HG03558 (cell line): ENCODE results near the gene MINDY3.
"Not testable (repeated sequence)": the region's sequence is repeated elsewhere in the genome, so short reads cannot be mapped to it uniquely, and the experiment has no call there.

ENCODE experiments used
- ATAC-seq: cut with Tn5 transposase; IDR thresholded peaks from one replicate; pipeline ENCODE4 v1.9.1; 2021; ENCODE audit warnings: moderate number of reproducible peaks; ENCODE audit not compliant: unreplicated experiment; ENCODE audit errors: extremely low read depth

The MINDY3 gene

GRCh38 chr10:15783941-15784636, 76.2 kb downstream of the MINDY3 start:
- no peak for ATAC-seq

DNA sequence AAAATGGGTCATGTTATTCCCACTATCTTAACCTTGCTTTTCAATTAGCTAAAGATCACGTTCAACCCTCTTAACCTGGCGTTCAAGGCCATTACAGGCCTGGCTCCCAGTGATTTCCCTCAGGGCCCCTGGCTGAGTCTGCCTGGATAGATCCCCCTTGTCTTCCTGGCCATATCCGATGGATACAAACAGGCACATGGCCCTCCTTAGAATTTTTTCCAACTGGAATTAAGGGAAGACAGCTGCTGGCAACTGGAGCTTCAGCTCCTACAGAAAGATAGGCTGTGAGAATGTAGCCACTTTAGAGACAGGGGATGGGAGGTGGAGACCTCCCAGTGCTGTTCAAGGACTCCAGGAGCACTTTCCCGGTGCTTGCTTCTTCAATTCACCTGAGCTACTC, 77.5 kb downstream of the MINDY3 start:
- ATAC-seq = no peak

DNA sequence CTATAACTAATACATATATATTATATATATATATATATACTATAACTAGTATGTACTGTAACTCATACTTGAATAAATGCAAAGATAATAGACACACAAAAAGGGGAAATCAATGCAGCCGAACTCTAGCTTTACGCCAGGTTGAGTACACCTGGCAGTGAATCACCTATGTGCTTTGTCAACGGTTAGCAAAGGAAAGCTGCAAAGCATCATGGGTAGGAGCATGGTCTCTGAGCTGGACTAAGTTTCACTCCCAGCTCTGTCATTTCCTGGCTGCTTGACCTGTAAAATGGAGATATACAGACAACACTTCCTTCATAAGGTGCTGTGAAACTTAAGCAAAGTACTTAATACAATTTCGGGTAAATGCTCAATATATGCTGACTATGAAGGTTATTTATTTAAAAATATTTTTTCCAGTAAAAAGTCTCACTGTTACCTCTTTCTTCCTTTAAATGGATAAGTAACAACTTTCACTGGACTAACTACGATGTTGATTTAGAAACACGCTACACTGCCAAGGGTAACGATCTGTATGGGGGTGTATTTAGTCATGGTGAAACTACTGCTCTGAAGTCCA, 78.8 kb downstream of the MINDY3 start:
- no peak for ATAC-seq

GRCh38 chr10:15780353-15781135, 79.8 kb downstream of the MINDY3 start:
- ATAC-seq = no peak

- no peak for ATAC-seq
Observed at GRCh38 chr10:15775513-15775912, 84.8 kb downstream of the MINDY3 start.

DNA sequence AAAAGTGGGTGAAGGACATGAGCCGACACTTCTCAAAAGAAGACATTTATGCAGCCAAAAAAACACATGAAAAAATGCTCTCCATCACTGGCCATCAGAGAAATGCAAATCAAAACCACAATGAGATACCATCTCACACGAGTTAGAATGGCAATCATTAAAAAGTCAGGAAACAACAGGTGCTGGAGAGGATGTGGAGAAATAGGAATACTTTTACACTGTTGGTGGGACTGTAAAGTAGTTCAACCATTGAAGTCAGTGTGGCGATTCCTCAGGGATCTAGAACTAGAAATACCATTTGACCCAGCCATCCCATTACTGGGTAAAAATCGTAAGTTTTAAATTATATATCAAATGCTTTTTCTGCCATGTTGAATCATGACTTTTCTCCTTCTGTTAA, 85.8 kb downstream of the MINDY3 start:
- ATAC-seq = not testable (repeated sequence)

DNA sequence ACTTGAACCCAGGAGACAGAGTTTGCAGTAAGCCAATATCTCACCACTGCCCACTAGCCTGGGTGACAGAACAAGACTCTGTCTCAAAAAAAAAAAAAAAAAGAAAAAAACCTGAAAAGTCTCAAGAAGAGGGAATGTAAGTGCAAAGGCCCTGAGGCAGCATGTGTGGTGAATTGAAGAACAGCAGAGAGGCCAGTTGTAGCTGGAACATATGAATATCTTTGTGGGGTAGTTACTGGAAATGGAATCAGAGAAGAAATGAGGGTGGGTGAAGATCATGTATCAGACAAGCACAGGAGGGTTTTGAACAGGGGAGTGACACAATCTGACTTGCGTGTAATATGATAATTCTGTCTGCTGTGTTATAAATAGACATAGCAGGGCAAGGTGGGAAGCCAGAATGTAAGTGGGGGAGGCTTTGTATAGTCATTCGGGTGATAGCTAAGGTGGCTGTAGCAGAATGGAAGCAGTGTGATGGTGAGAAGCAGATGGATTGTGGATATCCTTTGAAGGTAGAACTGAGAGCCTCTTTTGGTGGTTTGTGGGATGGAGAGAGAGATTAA, 95.3 kb downstream of the MINDY3 start:
- no peak for ATAC-seq

DNA sequence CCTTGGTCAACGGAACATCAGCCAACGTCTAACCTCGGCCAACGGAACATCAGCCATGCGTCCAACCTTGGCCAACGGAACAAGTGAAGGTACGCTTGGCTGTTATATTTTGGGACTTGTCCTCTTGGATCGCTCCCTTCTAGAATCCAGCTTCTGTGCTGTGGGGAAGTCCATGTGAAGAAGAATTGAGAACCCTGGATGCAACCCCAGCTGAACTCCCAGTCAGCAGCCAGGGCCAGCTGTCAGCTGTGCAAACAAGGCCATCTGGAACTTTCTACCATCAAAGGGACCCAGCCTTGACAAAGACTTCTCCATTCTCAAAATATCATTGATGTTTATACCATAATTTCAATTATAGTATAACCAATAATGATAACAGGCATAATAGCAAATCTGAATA, 97.3 kb downstream of the MINDY3 start:
- ATAC-seq = no peak

- ATAC-seq = not testable (repeated sequence)
Observed at GRCh38 chr10:15762239-15762638, 98.1 kb downstream of the MINDY3 start.

DNA sequence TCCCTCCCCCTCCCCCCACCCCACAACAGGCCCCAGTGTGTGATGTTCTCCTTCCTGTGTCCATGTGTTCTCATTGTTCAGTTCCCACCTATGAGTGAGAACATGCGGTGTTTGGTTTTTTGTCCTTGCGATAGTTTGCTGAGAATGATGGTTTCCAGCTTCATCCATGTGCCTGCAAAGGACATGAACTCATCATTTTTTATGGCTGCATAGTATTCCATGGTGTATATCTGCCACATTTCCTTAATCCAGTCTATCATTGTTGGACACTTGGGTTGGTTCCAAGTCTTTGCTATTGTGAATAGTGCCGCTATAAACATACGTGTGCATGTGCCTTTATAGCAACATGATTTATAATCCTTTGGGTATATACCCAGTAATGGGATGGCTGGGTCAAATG, 99.1 kb downstream of the MINDY3 start:
- not testable (repeated sequence) for ATAC-seq

DNA sequence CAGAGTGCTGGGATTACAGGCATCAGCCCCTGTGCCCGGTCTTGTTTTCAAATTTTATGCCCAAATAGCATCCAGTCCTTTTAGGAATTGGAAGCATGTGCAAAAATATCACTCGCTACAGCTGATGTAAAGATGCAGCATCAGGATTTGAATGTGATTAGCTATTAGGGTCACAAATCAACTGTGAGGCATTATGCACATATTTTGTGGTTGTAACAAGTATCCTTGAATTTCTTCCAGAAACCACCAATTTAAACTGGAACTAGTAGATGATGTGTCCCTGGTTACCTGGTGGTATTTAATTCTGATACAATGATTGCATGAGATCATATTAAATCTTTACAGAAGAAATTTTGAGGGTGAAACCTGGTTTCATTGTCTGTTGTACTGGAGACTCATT, 99.6 kb downstream of the MINDY3 start:
- no peak for ATAC-seq

DNA sequence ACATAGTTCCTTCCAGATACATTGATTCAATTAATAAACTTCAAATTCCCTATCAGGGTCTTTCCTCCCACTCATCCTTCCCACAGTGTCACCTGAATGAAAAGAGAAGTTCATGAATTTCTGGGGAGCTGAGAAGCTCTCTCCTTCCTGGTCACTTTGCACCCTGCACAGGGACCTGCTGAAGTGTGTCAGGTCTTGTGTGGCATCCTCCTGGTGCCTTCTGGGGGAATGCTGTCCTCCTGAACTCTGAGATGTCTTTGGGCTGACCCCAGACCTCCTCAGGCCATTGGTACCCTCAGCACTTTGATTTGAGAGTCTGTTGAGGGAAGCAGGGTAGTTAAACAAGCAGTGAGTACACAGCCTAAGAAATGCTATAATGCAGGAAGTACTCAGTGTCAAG, 101.0 kb downstream of the MINDY3 start:
- no peak for ATAC-seq

GRCh38 chr10:15758618-15759017, 101.7 kb downstream of the MINDY3 start:
- ATAC-seq = no peak

- no peak for ATAC-seq
Observed at GRCh38 chr10:15754937-15755336, 105.4 kb downstream of the MINDY3 start.

GRCh38 chr10:15751046-15751445, 109.3 kb downstream of the MINDY3 start:
- ATAC-seq = no peak

DNA sequence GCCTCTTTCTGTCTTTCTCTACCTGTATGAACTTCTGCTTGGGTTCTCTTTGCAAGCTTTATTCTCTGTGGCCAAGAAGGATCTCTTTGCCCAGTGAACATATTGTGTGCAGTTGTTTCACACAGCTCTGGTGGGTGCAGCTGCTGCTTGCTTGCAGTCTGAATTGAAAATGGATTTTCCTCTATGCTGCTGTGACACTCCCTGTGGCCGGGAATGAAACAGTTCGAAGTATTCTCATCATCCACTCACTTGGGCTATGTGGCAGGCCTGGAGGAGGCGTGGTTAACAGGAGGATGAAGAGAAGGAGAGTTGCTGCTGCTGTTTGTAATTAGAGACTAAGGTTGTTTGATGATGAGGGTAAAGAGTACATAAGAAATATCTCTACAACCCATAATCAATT, 112.2 kb downstream of the MINDY3 start:
- ATAC-seq = no peak

- ATAC-seq = no peak
Observed at GRCh38 chr10:15747632-15748031, 112.7 kb downstream of the MINDY3 start.

- no peak for ATAC-seq
Observed at GRCh38 chr10:15745751-15746150, 114.6 kb downstream of the MINDY3 start.

DNA sequence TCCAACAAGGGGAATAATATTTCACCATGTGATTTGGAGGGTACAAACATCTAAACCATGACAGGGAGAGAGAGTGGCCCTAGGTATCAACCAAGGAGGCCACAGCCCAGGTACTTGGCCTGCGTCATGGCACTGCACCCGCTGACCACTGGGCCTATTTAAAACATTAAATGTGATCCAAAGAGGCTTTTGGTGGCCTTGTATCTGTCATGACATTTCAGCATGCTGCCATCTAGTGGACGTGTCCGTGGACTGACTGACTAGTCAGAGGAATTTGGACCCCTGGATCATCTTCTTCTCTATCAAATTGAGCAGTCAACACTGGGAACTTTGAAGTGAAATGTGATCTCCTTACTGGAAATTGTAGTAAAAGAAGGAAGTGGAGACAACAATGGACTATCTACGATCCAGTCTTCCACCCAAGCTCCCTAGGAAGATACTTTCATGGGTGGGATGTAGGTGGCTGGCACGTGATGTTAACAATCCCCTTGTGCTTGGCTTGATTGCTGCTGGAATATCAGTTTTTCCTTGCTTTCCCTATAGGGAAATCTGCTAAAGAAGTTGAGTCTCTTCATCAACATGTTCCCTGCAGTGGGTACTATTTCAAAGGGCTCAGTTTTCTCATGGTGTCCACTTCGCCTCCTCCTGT, 116.0 kb downstream of the MINDY3 start:
- ATAC-seq = no peak

GRCh38 chr10:15743443-15743842, 116.9 kb downstream of the MINDY3 start:
- no peak for ATAC-seq

DNA sequence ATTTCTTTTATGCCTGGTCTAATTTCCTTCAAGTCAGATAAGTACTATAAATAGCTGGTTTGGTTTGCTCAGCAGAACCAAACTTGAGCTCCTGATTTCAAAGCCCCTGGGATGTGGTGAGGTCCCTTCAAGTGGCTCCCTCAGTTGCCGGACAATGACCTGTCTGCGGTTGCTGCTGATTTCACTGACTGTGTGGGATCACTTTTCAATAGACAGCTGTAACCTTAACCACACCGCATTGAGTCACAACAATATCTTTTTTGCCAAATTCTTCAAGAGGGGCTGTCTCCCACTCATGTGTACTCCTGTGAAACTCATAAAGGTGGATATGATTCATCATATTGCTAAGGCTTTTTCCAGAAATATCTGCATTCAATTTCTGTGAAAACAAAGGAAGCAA, 117.5 kb downstream of the MINDY3 start:
- ATAC-seq = no peak
